GM21576 (cell line): ENCODE measurements around the gene ELAVL1.

Experiments
- ATAC-seq: cut with Tn5 transposase; IDR thresholded peaks from one replicate; pipeline ENCODE4 v1.9.1; 2021; ENCODE audit warnings: mild to moderate bottlenecking, moderate library complexity; ENCODE audit not compliant: unreplicated experiment

Gene ELAVL1

DNA sequence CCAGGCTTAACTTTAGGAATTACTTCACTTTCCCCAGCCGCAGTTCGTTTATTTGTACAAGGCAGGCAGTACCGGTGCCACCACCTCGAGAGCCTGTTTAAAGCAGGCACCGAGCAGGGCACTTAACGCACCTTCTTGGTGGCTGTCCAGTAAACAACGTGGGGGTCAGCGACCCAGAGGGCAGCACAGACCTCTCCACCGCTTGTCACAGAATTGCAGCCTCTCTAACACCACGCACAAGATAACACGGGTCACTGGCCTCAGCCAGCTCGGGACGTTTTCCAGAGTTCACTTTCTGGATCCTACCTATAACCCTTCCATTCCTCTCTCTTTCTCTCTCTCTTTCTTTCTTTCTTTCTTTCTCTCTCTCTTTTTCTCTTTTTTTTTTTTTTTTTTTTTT lies 16.8 kb upstream of the ELAVL1 start:
- ATAC-seq: no peak

DNA sequence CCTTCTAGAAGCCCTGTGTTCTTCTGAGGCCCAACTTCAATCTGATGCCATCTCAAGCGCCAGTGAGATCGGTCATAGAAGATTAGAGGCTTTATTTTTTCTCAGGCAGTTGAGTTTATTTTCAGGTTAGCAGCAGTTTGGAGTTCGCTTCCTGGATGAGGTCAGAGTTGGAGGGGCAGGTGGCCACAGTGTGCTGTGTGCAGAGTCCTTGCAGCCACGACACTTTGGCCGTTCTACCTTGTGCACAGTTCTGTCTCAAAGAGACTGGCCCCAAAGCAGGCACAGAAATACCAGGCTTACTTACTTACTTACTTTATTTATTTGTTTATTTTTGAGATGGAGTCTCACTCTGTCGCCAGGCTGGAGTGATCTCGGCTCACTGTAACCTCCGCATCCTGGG lies 15.9 kb upstream of the ELAVL1 start:
- no peak for ATAC-seq

DNA sequence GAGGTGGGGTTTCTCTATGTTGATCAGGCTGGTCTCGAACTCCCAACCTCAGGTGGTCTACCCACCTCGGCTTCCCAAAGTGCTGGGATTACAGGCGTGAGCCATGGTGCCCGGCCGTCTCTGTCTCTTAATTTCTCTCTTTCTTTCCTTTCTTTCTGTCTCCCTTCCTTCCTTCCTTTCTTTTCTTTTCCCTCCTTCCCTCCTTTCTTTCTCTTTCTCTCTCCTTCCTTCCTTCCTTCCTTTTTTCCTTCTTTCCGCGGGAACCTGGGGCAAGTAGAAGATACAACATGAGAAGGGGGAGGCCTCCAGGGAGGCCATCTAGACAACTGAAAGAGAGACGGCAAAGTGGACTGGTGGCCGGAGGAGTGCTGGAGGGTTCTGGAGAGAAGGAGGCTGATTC lies 15.2 kb upstream of the ELAVL1 start:
- ATAC-seq: no peak

DNA sequence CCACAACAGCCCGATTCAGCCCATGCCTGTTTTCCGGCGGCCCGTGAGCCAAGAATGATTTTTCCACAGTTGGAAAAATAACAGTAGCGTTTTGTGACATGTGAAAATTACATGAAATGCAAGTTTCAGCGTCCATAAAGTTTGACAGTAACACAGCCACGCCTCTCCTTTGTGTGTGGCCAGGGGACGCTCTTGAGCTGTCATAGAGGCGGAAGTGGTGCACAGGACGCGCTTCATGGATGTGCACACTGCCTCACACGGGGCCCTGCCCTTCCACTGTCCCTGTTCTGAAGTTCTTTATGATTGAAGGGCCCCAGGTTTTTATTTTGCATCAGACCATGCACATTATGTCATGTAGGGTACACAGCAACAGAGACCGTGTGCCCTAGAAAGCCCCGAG lies 12.4 kb upstream of the ELAVL1 start:
- ATAC-seq: no peak

DNA sequence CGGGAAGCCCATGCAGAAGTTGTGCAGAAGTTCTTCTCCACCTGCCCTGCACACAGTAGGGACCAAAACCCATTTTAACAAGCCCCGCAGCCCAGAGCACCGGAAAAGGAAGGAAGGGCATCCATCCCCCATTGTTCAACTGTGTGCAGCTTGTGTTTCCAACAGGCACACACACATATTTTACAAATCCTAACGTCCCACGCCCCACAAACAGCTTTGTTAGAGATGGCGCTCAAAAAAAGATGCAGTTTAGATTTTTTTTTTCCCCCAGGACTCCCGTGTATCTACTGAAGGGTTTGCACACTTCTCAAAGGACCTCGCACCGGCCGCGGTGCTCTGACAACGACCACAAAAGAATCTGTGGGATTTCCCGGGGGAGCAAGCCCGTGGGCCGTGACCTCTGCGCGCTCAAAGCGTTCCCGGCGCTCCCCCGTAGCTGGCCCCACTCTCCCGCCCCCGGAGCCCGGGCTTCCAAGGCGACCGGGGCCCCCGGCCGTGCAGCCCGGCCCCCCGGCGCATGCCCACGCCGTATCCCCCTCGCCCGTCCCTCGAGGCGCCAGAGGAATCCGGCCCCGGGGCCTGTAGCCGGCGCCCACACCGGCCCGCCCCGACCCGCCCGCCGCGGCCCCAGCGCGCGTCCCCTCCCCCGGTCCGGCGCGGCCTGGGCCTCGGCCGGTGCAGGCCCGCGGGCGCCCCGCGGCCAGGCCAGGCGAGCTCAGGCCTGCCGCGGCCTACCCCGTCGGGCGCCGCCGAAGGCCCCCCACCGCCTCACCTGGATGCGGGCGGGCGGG lies 523 bp downstream of the ELAVL1 start:
- ATAC-seq: peak; percentile 11

DNA sequence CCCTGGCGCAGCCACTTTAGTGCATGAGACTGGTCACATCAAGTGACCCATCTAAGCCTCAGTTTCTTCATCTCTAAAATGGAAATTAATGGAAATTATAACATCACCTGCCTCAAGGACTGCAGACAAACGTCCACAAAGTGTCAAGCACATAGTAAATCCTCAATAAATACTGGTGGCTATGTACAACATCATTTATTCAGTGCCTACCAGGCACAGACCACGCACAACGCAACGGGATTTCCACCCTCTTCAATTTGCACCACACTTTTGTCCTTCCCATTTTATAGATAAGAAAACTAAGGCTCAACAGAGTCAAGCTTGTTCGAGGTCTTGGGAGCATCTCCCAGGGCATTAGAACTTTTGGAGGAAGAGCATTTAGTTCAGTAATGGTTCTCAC lies 1.4 kb downstream of the ELAVL1 start:
- ATAC-seq: no peak

DNA sequence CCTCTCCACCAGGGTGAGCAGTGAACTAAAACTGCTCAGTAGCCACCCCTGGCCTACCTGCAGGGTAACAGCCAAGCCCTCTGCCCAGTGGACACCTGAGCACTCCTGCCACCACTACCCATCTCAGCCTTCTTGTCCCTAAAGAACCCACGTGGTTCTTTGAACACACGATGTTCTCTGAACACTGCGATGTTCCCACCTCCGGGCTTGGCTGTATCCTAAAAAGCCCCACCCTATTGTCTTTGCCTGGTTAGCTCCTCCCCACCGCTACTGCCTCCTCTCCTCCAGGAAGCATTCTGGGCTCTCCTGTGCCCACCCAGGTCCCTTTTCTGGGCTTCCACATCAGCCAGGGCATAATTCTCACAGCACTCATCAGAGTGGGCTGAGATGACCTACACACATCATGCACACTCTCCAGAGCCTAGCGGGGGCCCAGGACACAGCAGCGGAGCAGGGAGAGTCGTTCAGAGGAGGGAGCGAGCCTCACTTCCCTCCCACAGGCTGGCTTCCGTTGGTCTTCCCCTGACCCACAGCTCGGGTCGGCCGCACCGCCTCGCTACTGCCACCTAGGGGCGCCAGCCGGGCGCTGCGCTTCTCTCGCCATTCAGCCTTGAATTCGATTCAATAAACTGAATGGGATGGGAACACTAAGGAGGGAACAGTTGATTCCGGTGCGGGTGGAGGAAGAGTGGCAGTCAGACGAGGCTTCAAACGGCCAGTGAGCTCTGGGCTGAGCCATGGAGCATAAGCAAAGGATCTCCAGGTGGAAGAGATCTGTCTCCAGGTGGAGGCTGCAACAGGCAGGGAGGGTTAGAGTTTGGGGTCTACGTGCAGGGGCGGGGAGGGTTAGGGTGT lies 3.2 kb downstream of the ELAVL1 start:
- no peak for ATAC-seq

DNA sequence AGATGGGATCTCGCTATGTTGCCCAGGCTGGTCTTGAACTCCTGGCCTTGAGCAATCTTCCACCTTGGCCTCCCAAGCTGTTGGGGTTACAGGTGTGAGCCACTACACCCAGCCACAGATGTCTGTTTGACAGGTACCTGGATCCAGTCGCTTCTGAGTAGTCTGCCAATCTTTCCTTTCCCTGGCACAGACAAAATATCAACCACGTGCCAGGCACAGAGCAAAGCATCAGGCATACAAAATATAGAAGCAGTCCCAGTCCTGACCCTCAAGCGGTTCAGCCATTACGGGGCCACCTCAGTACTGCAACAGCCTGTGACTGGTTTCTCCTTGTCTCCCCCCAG lies 3.8 kb downstream of the ELAVL1 start:
- no peak for ATAC-seq

DNA sequence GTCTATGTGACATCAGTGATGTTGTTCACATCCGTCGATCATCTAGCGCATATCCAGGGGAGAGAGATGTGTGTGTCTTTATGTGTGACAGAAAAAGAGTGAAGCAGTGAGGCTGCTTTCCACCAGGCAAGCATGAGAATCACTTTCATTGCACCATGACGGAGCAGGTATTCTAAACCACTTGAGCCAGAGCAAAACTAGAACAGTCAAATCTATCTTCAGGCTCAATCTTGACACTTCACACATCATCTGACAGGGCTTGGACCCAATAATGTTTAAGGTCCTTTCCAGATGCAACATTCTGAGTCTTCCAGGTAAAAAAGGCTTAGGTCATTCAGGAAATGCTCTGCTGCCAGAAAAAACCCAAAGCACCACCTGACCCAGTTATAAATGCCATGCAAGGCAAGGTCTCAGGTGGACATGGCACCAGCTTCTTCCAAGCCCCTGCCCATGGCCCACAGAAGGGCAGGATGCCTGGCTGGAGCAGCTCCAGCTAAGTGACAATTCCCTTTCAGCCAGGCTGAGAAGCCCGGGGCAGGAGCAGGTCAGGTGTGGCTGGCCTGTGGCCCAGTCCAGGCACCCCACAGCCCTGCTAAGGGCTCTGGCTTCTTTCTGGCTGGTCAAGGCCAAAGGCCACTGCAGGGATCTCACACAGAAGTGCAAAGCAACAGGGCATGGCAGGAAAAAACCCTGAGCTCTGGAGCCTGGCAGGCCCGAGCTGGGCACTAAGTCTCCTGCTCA lies 5.0 kb downstream of the ELAVL1 start:
- no peak for ATAC-seq

DNA sequence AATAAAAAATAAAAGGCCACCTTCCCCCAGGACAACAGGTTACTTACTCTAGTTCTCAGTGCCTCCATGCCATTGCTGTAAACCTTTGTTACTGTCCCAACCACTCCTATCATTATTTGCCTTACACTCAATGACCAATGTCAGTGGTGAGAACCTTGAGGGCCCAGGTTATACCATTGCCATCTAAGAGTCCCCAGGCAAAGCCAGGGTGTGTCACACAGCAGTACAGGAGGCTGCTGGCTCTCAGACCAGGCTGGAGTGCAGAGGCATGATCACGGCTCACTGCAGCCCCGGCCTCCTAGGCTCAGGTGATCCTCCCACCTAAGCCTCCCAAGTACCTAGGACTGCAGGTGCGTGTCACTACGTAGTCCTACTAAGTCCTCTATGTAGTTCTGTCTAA lies 6.1 kb downstream of the ELAVL1 start:
- no peak for ATAC-seq

DNA sequence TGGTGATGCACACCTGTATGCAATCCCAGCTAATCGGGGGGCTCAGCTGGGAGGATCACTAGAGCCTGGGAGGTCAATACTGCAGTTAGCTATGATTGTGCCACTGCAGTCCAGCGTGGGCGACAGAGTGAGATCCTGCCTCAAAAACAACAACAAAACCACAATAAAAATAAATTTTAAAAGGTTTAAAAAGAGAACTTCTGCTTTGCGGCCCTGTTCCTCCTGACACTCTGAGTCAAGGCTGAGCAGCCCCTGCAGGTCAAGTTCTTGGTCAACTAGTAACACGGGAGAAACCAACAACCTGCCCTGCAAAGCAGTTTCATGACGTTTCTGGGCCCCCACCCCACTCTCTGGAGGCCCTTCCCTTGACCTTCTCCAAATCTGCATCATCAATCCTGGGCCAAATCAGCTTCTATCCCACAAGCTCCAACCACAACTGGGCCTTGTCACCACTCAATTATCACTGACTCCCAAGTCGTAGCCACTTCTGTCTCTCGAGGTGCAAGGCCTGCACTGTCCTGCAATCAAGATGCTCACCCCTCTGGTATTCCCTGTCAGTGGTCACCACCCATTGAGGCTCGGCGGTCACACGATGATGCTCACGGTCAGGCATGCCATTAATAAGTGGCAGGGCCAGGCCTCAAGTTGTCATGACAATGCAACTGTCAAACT lies 7.5 kb downstream of the ELAVL1 start:
- no peak for ATAC-seq

DNA sequence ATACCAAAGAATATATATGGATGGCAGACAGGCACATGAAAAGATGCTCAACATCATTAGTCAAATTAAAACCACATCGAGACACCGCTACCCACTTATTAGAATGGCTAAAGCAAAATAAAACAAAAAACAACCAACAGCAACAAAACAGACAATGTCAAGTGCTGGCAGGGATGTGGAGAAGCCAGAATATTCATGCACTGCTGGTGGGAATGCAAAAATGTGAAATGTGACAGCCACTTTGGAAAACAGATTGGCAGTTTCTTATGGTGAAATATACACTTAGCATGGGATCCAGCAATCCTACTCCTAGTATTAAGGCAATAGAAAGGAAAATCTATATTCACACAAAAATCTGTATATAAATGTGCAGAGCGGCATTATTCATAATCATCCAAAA lies 8.6 kb downstream of the ELAVL1 start:
- ATAC-seq: no peak

DNA sequence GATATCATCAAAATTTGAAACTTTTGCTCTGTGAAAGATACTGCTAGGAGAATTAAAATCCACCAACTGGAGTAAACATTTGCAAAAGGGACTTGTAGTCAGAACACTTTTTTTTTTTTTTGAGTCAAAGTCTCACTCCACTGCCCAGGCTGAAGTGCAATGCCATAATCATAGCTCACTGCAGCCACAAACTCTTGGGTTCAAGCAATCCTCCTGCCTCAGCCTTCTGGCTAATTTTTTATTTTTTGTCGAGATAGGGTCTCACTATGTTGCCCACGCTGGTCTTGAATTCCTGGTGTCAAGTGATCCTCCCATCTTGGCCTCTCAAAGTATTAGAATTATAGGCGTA lies 9.7 kb downstream of the ELAVL1 start:
- no peak for ATAC-seq

DNA sequence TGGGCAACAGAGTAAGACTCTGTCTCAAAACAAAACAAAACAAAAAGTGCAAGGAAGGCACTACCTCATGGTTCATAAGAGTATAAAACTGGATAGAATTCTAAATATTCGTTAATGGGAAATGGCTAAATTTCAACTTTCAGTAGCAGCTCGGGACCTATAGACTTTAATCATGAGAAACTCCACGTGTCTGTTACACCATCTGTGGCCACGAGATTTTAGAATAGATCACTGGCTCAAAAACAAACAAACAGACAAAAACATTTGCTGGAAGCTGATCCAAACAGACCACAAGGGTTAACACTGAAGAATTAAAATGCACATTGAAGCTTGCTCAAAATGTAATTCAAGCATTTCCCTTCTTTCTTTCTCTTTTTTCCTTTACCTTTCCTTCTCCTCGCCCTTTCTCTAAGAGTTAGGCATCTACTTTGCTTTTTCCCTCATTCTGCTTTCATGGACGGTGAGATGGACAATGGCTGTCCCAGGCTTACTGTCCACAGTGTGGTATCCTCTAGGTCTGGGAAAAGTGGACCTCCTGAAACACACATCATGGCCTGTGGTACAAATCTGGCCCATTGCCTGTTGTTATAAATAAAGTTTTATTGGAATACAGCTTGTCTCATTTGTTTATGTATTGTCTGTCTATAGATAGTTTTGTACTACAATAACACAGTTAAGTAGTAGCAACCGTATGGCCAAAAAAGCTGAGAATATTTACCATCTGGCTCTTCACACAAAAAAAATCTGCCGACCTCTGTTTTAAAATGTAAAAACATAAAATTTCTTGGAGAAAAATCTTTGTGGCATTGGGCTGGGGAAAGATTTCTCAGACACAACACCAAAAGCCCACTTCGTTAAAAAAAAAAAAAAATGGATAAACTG lies 10.3 kb downstream of the ELAVL1 start:
- ATAC-seq: no peak

DNA sequence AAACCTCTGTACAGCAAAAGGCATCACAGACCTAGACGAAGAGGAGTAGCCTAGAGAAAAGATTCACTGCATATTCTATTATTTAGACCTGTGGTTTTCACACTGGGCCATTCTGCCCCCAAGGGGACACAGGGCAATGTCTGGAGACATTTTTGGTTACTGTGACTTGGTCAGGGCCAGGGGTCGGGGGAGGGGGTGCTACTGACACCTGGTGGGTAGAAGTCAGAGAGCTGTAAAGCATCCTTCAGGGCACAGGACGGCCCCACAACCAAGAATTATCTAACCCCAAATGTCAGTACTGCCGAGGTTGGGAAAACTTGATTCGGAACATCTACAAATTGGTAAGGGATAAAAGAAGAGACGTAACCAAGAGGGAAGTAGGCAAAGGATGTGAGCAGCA lies 11.3 kb downstream of the ELAVL1 start:
- ATAC-seq: no peak

DNA sequence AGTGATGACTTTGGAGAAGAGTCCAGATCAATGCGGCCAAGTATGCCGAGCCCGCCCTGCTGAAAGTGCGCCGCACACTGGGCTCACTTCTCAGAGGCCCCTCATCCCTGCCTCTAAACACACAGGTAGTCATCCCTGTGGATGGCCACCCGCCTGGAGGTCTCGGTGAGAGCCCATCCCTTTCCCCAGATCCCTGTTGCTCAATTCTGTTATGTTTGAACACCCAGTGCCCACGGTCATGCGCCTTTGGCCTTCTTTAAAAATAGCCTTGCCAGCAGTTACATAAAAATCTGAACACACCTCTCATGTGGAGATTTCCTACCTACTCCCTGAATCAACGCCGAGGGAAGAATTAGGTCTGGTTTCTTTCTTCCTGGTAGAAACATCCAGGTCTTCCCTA lies 11.9 kb downstream of the ELAVL1 start:
- ATAC-seq: no peak

DNA sequence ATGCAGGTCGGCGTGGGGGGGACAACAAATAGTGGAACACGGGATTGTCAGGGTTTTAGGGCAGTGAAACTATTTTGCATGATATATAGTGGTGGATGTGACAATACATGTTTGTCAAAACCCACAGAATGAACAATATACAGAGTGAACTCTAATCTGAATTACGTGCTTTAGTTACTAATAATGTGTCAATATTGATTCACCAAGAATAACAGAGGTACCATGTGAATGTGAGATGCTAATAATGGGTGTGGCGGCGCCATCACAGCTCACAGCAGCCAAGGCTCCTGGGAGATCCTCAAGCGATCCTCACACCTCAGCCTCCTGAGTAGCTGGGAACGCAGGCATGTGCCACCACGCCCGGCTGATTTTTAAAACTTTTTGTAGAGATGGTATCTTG lies 12.9 kb downstream of the ELAVL1 start:
- no peak for ATAC-seq

DNA sequence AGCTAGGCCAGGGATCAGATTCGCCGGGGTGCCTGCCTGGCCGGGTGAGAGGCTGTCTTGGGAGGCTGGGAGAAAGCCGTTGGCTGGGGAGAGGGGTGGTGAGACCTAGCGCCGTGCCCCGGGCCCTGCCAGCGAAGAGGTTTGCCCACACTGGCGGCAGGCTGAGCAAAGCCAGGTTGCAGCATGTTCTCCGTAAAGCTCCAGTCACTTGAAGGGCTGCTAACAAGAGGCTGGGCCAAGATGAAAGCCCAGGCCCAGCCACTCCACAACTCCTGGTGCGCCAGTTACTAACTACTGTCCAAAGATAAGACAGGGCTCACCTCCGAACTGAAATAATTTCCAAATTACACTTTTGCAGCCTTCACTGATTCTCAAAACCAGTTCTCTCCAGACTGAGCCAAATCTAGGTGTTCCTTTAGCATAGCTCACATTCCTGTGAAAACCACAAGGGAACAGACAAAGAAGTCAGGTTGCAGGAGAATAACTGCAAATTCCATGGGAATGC lies 16.3 kb downstream of the ELAVL1 start:
- no peak for ATAC-seq

DNA sequence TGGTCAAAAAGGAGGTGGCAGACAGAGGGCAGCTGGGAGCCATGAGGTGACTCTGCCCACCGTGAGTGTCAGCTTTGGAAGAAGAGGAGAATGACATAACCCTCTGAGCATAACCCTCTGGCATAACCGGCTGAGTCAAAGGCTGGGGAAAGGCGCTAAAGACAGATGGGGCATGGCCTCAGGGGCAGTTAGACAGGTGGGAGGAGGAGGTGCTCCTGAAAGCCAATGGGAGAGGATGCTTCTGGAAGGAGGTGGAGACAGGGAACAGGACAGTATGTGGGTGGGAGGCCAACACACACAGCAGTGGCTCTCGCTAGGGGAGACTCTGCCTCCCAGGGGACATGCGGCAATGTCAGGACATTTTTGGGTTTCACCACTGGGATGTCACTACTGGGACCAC lies 17.1 kb downstream of the ELAVL1 start:
- no peak for ATAC-seq

DNA sequence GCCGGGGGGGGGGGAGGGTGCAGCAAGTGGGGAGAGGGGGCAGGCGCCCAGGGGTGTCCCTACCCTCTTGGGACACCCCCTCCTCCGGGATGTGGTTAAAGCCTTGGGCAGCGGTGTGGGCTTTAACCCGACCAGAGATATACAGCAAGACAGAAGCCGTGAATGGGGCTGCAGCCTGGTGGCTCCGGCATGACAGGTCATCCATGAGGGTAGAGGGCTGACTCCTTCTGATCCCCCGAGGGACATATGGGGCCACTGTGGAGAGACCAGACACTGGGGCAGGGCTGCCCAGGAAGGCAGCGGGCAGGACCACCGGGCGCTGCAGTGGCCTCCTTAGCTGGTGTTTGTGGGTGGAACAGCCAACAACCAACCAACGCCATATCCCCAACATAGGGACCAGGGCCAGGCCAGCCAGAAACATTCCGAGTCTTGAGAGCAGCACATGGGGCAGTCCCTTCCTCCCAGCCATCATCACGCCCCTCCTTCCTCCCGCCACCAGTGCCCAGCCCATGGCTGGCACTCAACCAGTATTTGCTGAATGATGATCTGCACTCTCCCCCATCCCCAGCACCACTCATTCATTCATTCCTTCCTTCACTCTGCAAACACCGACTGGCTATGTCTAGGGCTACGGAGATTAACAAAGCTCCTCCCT lies 18.2 kb downstream of the ELAVL1 start:
- no peak for ATAC-seq
